HG03457 (cell line): ENCODE data around the gene DCTN3.

Experiments used
- ATAC-seq: cut with Tn5 transposase; IDR thresholded peaks from one replicate; pipeline ENCODE4 v1.9.1; 2021; ENCODE audit warnings: moderate number of reproducible peaks; ENCODE audit not compliant: unreplicated experiment

Gene DCTN3

DNA sequence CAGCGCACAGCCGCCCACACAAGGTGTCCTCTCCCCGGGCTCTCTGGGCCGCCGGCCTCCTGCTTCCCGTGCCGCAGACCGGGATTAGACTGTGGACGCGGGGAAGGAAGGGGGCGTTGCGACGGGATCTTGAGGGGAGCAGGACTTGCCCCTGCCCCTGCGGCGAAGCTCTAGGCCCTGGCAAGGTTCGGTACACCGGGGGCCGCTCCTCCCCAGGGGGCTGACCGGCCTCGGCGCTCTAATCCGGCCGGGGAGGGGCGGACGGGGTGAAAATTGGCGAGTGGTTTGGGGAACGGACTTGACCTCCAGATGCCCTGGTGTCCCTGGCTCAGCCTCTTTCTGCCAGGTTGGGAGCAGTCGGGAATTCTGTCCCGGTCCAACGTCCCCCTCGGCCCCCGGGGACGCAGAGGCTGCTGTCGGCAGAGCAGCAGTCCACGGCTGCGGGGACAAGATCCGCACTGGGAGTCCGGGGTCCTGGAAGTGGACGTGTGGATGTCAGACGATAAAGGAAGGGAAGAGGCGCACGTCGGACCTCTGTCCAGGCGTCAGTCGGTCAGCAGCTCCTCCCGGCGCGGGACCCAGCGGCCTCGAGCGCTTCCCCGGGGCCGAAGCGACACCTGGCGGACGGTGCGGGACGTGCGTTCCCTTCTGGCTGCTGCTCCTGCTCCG, 28.9 kb downstream of the DCTN3 start:
- ATAC-seq = no peak

DNA sequence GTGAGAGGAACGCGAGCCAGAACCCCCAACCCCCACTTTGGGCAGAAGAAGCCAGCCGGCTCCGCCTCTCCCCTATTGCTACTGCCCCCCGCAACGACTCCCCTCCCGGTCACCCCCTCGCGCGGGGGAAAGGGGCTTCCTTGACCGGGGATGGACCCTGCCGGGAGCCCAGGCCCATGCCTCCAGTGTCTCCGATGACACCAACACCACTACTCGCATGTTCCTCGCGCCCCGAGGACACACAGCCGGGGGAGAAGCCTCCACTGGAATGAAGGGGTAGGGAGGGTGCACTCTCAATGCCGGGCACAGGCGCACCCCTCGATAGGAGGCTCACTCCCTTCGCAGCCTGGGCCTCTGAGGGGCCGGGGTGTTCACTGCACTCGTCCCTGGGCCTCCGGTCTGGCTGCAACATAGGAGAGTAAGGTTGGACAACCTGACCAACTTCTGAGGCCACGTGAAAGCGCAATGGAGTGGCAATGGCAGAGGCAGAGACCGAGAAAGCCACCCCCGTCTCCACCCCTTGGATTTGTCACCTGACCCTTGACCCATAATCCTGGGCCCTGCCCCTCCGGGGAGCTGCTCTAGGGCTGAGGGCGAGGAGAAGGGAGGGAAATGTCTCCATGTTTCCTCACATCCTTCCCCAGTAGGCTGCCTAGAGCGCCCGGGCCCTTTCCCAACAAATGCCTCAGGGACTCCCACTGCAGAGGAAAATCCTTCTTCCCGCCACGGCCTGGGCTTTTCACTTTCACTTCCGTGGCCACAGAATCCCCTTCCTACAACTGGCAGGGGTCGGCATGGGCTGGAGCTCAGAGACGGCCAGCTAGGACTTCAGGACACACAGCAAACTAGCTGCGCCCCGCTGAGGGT, 29.7 kb downstream of the DCTN3 start:
- ATAC-seq = no peak

GRCh38 chr9:34589636-34590380, 30.5 kb downstream of the DCTN3 start, which contains the start of gene CNTFR:
TSS of gene CNTFR (minus strand) at chr9:34589724. CDS start at chr9:34568981, 20,743 bp downstream.
- no peak for ATAC-seq

DNA sequence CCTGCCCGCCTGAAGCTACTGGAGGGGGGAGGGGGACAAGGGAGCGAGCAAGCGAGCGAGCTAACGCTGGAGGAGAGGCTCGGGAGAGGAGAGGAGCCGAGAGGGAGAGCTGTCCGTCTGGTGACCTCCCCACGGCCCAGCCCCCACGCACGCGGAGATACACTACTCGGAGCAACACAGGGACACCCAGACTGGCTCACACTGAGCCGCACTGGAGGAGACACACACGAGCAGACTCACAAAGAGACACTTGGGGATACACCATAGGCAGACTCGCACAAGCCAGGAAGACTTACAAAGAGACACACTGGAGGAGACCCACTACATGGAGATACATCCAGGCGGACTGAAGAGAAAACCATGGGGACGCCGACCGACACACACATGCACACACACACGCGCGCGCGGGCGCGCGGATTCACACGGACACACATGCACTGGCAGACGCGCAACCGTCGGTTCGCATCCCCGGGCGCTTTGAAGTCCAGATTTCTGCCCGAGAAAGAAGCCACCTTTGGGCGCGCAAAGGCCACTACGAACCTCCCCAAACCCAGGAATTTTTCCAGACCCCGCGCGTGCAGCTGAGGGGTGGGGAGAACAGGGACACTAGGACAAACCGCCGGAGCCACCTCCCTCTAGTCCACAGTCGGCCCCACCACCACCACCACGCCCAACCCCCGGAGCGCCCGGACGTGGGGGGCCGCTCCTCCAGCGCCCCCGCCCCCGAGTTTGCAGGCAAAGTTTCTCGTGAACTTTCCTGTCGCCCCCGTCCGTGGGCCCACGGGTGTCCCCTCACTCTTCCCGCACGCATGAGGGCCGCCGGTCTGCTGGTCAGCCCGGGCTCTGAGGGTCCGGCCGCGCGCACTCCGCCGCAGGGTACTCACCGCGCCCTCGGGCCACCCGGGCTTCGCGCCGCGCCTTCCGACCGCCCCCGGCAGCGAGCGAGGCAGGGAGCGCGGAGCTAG, 31.3 kb downstream of the DCTN3 start:
- no peak for ATAC-seq

GRCh38 chr9:34587271-34587670, 33.0 kb downstream of the DCTN3 start:
- ATAC-seq = no peak

DNA sequence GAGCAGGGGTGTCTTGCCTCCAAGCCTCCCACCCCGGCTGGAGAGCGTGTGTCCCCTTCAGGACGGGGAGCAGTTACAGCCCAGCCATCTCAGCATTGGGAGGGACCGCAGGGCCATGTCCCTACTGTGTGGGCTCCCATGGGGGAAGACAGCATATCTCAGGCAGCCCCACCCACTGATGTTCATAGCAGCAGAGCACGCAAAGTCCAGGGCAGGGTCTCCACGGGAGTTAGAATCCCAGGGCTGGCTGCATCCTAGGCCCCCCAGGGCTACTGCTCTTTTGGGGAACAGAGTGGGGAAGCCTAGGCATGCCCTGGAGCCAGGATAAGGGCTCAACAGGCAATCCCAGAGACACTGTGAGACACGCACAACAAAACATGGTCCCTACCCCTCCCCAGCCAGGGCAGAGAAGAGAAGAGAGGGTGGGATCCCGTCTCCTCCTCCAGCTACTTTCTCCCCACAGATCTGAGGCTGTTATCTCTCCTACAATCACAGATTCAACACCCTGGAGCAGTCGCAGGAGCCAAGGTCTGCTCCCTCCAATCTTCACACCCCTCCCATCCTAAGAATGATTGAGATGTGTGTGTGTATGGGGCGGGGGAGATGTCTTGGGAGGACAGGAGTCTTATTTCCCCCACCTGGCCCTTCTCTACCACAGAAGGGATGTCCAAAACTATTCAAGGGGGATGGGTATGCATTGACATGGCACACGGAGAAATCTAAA, 34.2 kb downstream of the DCTN3 start:
- no peak for ATAC-seq

DNA sequence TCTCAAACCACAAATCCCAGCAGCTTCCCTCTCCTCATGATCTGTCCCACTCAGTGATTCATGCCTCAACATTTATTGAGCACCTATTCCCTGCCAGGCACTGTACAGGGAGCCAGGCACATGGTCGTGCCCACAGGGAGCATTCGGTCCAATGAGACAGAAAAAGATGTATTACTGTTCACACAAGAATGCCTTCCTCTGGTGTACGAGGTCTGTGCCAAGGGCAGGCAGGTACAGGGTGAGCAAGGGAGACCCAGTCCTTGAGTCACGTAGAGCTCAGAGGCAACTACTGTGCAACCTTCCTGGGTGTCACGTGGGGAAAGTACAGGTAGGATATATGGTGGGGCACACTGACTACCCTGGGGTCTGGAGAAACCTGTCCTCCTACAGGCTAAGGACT, 35.3 kb downstream of the DCTN3 start:
- ATAC-seq = no peak

GRCh38 chr9:34582787-34583186, 37.5 kb downstream of the DCTN3 start:
- ATAC-seq = no peak

- no peak for ATAC-seq
These were observed 39.0 kb downstream of the DCTN3 start for GRCh38 chr9:34581318-34581717.

DNA sequence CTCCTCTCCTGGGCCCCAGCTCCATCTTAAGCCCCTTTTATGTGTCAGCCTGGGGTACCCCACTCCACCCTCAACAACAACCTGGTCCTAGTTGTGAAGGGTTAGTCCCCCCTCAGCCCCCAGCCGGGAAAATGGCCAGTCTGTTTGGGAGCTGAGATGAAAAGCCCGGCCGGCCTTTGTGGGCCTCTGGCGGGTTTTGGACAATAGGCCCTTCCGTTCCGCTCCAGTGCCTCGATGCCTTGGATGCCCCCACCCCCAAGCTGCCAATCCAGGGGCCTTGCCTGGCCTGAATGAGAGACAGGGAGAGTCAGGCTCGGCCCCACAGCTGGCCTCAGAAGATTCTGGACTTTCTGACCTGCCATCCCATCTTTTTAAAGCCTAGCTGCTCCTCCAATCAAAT, 39.9 kb downstream of the DCTN3 start:
- no peak for ATAC-seq

DNA sequence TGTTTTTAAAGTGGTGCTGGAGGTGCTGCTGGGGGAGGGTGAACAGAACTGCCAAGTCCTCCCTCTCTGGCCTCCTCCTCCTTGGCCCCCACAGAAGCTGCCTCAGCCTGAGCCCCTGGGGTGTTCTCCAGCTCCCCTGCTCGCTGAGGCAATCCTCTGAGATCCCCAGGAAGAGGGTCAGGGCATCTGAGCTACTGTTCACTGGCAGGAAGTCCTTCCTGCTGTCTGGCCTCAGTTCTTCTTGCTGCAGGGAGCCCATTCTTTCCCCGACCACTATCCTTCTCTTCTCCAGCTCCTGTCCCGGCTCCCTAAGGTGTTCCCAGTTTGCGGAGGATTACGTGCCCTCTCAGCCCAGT, 40.5 kb downstream of the DCTN3 start:
- no peak for ATAC-seq

GRCh38 chr9:34579104-34579807, 41.0 kb downstream of the DCTN3 start:
- ATAC-seq = no peak

DNA sequence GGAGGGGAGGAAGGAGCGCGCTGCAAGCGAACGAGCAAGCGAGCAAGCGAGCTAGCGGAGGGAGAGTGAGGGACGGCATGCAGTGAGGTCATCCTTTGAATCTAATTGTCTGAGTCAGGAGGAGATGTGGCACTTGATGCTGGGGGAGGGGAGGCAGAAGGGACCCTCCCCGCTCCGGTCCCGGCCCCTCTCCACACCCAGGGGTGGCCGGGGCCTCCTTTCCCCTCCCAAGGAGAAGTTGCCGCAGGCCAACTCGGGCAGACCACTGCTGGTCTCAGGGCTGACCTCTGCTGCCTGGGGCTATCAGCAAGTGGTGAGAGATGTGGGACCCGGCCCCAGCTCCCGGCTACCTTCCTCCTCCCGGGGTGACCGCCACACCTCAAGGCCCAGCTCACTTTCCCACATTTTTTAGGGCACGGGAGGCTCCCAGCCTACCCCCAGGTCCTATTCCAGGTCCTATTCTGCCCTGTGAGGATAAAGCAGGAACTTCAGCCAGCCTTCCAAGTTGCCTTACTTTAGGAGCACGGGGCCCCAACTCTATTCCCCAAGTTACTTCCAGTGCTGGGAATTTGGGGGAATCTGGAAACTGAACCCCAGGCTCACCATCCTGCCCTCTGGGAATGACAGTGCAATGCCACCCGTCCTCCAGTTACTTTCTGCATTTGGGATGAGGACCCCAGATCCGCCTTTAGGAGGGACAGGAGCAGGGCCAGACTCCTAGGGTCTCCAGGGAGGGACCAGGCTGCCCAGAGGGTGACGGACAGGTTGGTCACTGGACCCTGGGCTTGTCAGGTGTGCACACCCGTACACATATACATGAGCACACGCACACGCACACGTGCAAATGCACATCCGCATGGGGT, 41.8 kb downstream of the DCTN3 start:
- no peak for ATAC-seq

GRCh38 chr9:34577400-34578240, 42.7 kb downstream of the DCTN3 start:
- no peak for ATAC-seq

GRCh38 chr9:34576597-34577399, 43.5 kb downstream of the DCTN3 start:
- ATAC-seq = no peak

- ATAC-seq = no peak
These were observed 44.3 kb downstream of the DCTN3 start for GRCh38 chr9:34575862-34576596.
